Stomach (tissue), 4 donors: Measurements from ENCODE around the gene GNAI3.

Experiments used
- POLR2A ChIP-seq, 4 donors: fragments of 450-650 bp; IDR thresholded peaks; one replicate each; pipeline ENCODE4 v1.6.1; 2016; ENCODE audit warnings: antibody characterized with exemption in 4 of 4, control low read depth in 2 of 4, mild to moderate bottlenecking in 1 of 4, moderate library complexity in 1 of 4
- POLR2AphosphoS5 ChIP-seq, 3 donors: sonication (generic); formaldehyde crosslinking; IDR thresholded peaks; one replicate each; pipeline ENCODE4 v1.6.1; 2016; ENCODE audit warnings: antibody characterized with exemption in 3 of 3
- TF ChIP-seq, protein P1 (sequence below), 7 experiments: fragments of 450-650 bp in 4 of 7; fragments of 200-600 bp in 3 of 7; sonication (generic) in 3 of 7; IDR thresholded peaks; one replicate each; pipeline ENCODE4 v1.5.1; 2016 to 2019; ENCODE audit warnings: antibody characterized with exemption in 7 of 7, control low read depth in 2 of 7, mild to moderate bottlenecking in 1 of 7

- TF ChIP-seq, protein P1, sequence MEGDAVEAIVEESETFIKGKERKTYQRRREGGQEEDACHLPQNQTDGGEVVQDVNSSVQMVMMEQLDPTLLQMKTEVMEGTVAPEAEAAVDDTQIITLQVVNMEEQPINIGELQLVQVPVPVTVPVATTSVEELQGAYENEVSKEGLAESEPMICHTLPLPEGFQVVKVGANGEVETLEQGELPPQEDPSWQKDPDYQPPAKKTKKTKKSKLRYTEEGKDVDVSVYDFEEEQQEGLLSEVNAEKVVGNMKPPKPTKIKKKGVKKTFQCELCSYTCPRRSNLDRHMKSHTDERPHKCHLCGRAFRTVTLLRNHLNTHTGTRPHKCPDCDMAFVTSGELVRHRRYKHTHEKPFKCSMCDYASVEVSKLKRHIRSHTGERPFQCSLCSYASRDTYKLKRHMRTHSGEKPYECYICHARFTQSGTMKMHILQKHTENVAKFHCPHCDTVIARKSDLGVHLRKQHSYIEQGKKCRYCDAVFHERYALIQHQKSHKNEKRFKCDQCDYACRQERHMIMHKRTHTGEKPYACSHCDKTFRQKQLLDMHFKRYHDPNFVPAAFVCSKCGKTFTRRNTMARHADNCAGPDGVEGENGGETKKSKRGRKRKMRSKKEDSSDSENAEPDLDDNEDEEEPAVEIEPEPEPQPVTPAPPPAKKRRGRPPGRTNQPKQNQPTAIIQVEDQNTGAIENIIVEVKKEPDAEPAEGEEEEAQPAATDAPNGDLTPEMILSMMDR (IDR thresholded peaks at IDR 0.05), result no peak
- TF ChIP-seq POLR2A (IDR thresholded peaks at IDR 0.05), result no peak
- TF ChIP-seq POLR2AphosphoS5 (IDR thresholded peaks at IDR 0.05), result no peak
Observed at GRCh38 chr1:109609881-109610280, 61.5 kb downstream of the GNAI3 start.
